ENCODE data around the gene CPSF2.

Gene CPSF2

GRCh38 chr14:92109490-92109889 is 12.3 kb upstream of the CPSF2 start:
- Histone ChIP-seq H3K27me3 (ENCODE audit: control insufficient read depth, insufficient read depth, low read length) (no peaks in the 10 kb centered on the region), H3K4me1 (ENCODE audit: control insufficient read depth, insufficient read depth, low read length) (peaks cover 11% of the 10 kb centered on the region), H3K9me3 (ENCODE audit: control insufficient read depth, insufficient read depth, low read length) (no peaks in the 10 kb centered on the region), H3K9ac (ENCODE audit: low read depth, low read length) (no peak overlapping the region), H3K4me3 (ENCODE audit: low read depth, low read length) (no peak overlapping the region), H3K36me3 (ENCODE audit: control insufficient read depth, insufficient read depth, low read length) (no peaks in the 10 kb centered on the region), H3K27ac (ENCODE audit: low read depth, low read length) (no peak overlapping the region)

GRCh38 chr14:92121207-92121669 is 531 bp upstream of the CPSF2 start:
- peak overlapping the region; percentile 97 for H3K9ac ChIP-seq (ENCODE audit: low read depth, low read length)
- no peaks in the 10 kb centered on the region for H3K4me1 ChIP-seq (ENCODE audit: control insufficient read depth, insufficient read depth, low read length)
- H3K27me3 ChIP-seq (ENCODE audit: control insufficient read depth, insufficient read depth, low read length), result no peaks in the 10 kb centered on the region
- H3K9me3 ChIP-seq (ENCODE audit: control insufficient read depth, insufficient read depth, low read length), result no peaks in the 10 kb centered on the region
- peaks cover 55% of the 10 kb centered on the region for H3K36me3 ChIP-seq (ENCODE audit: control insufficient read depth, insufficient read depth, low read length)
- H3K27ac ChIP-seq (ENCODE audit: low read depth, low read length), result peak overlapping the region; percentile 96
- H3K4me3 ChIP-seq (ENCODE audit: low read depth, low read length), result peak overlapping the region; percentile 99

GRCh38 chr14:92122351-92122677 is 545 bp downstream of the CPSF2 start:
- Histone ChIP-seq H3K9ac (ENCODE audit: low read depth, low read length) (peak overlapping the region; percentile 97), H3K27me3 (ENCODE audit: control insufficient read depth, insufficient read depth, low read length) (no peaks in the 10 kb centered on the region), H3K36me3 (ENCODE audit: control insufficient read depth, insufficient read depth, low read length) (peaks cover 58% of the 10 kb centered on the region), H3K4me3 (ENCODE audit: low read depth, low read length) (peak overlapping the region; percentile 99), H3K4me1 (ENCODE audit: control insufficient read depth, insufficient read depth, low read length) (no peaks in the 10 kb centered on the region), H3K27ac (ENCODE audit: low read depth, low read length) (peak overlapping the region; percentile 96), H3K9me3 (ENCODE audit: control insufficient read depth, insufficient read depth, low read length) (no peaks in the 10 kb centered on the region)

- Histone ChIP-seq H3K4me1 (ENCODE audit: control insufficient read depth, insufficient read depth, low read length) (no peaks in the 10 kb centered on the region), H3K27me3 (ENCODE audit: control insufficient read depth, insufficient read depth, low read length) (no peaks in the 10 kb centered on the region), H3K27ac (ENCODE audit: low read depth, low read length) (peak overlapping the region; percentile 96), H3K9me3 (ENCODE audit: control insufficient read depth, insufficient read depth, low read length) (no peaks in the 10 kb centered on the region), H3K36me3 (ENCODE audit: control insufficient read depth, insufficient read depth, low read length) (peaks cover 58% of the 10 kb centered on the region), H3K9ac (ENCODE audit: low read depth, low read length) (peak overlapping the region; percentile 97), H3K4me3 (ENCODE audit: low read depth, low read length) (peak overlapping the region; percentile 99)
These were observed 992 bp downstream of the CPSF2 start for GRCh38 chr14:92122761-92123160.

- H3K36me3 ChIP-seq (ENCODE audit: control insufficient read depth, insufficient read depth, low read length), result peaks cover 95% of the 10 kb centered on the region
- no peak overlapping the region for H3K4me3 ChIP-seq (ENCODE audit: low read depth, low read length)
- no peak overlapping the region for H3K9ac ChIP-seq (ENCODE audit: low read depth, low read length)
- no peaks in the 10 kb centered on the region for H3K27me3 ChIP-seq (ENCODE audit: control insufficient read depth, insufficient read depth, low read length)
- H3K4me1 ChIP-seq (ENCODE audit: control insufficient read depth, insufficient read depth, low read length), result no peaks in the 10 kb centered on the region
- H3K9me3 ChIP-seq (ENCODE audit: control insufficient read depth, insufficient read depth, low read length), result no peaks in the 10 kb centered on the region
- H3K27ac ChIP-seq (ENCODE audit: low read depth, low read length), result no peak overlapping the region
These were observed 12.7 kb downstream of the CPSF2 start for GRCh38 chr14:92134456-92134855.

- H3K27me3 ChIP-seq (ENCODE audit: control insufficient read depth, insufficient read depth, low read length), result no peaks in the 10 kb centered on the region
- no peaks in the 10 kb centered on the region for H3K4me1 ChIP-seq (ENCODE audit: control insufficient read depth, insufficient read depth, low read length)
- H3K36me3 ChIP-seq (ENCODE audit: control insufficient read depth, insufficient read depth, low read length), result peaks cover 92% of the 10 kb centered on the region
- H3K27ac ChIP-seq (ENCODE audit: low read depth, low read length), result no peak overlapping the region
- no peaks in the 10 kb centered on the region for H3K9me3 ChIP-seq (ENCODE audit: control insufficient read depth, insufficient read depth, low read length)
- H3K9ac ChIP-seq (ENCODE audit: low read depth, low read length), result no peak overlapping the region
- no peak overlapping the region for H3K4me3 ChIP-seq (ENCODE audit: low read depth, low read length)
These were observed 13.5 kb downstream of the CPSF2 start for GRCh38 chr14:92135269-92135668.

GRCh38 chr14:92143309-92143708 is 21.5 kb downstream of the CPSF2 start:
- H3K27ac ChIP-seq (ENCODE audit: low read depth, low read length), result no peak overlapping the region
- H3K9me3 ChIP-seq (ENCODE audit: control insufficient read depth, insufficient read depth, low read length), result no peaks in the 10 kb centered on the region
- H3K27me3 ChIP-seq (ENCODE audit: control insufficient read depth, insufficient read depth, low read length), result no peaks in the 10 kb centered on the region
- H3K4me3 ChIP-seq (ENCODE audit: low read depth, low read length), result no peak overlapping the region
- H3K36me3 ChIP-seq (ENCODE audit: control insufficient read depth, insufficient read depth, low read length), result peaks cover 91% of the 10 kb centered on the region
- no peak overlapping the region for H3K9ac ChIP-seq (ENCODE audit: low read depth, low read length)
- no peaks in the 10 kb centered on the region for H3K4me1 ChIP-seq (ENCODE audit: control insufficient read depth, insufficient read depth, low read length)

GRCh38 chr14:92143962-92144361 is 22.2 kb downstream of the CPSF2 start:
- H3K27me3 ChIP-seq (ENCODE audit: control insufficient read depth, insufficient read depth, low read length), result no peaks in the 10 kb centered on the region
- H3K27ac ChIP-seq (ENCODE audit: low read depth, low read length), result no peak overlapping the region
- H3K9me3 ChIP-seq (ENCODE audit: control insufficient read depth, insufficient read depth, low read length), result no peaks in the 10 kb centered on the region
- H3K36me3 ChIP-seq (ENCODE audit: control insufficient read depth, insufficient read depth, low read length), result peaks cover 92% of the 10 kb centered on the region
- no peaks in the 10 kb centered on the region for H3K4me1 ChIP-seq (ENCODE audit: control insufficient read depth, insufficient read depth, low read length)
- H3K9ac ChIP-seq (ENCODE audit: low read depth, low read length), result no peak overlapping the region
- no peak overlapping the region for H3K4me3 ChIP-seq (ENCODE audit: low read depth, low read length)

- no peak overlapping the region for H3K27ac ChIP-seq (ENCODE audit: low read depth, low read length)
- H3K9me3 ChIP-seq (ENCODE audit: control insufficient read depth, insufficient read depth, low read length), result no peaks in the 10 kb centered on the region
- peaks cover 94% of the 10 kb centered on the region for H3K36me3 ChIP-seq (ENCODE audit: control insufficient read depth, insufficient read depth, low read length)
- H3K4me1 ChIP-seq (ENCODE audit: control insufficient read depth, insufficient read depth, low read length), result no peaks in the 10 kb centered on the region
- no peak overlapping the region for H3K4me3 ChIP-seq (ENCODE audit: low read depth, low read length)
- H3K9ac ChIP-seq (ENCODE audit: low read depth, low read length), result no peak overlapping the region
- no peaks in the 10 kb centered on the region for H3K27me3 ChIP-seq (ENCODE audit: control insufficient read depth, insufficient read depth, low read length)
These were observed 22.9 kb downstream of the CPSF2 start for GRCh38 chr14:92144708-92145107.

- Histone ChIP-seq H3K4me3 (ENCODE audit: low read depth, low read length) (no peak overlapping the region), H3K9ac (ENCODE audit: low read depth, low read length) (no peak overlapping the region), H3K27ac (ENCODE audit: low read depth, low read length) (no peak overlapping the region), H3K4me1 (ENCODE audit: control insufficient read depth, insufficient read depth, low read length) (no peaks in the 10 kb centered on the region), H3K9me3 (ENCODE audit: control insufficient read depth, insufficient read depth, low read length) (no peaks in the 10 kb centered on the region), H3K27me3 (ENCODE audit: control insufficient read depth, insufficient read depth, low read length) (no peaks in the 10 kb centered on the region), H3K36me3 (ENCODE audit: control insufficient read depth, insufficient read depth, low read length) (peaks cover 81% of the 10 kb centered on the region)
These were observed 31.8 kb downstream of the CPSF2 start for GRCh38 chr14:92153581-92153980.

GRCh38 chr14:92154283-92154942 is 32.6 kb downstream of the CPSF2 start:
- no peak overlapping the region for H3K9ac ChIP-seq (ENCODE audit: low read depth, low read length)
- peaks cover 81% of the 10 kb centered on the region for H3K36me3 ChIP-seq (ENCODE audit: control insufficient read depth, insufficient read depth, low read length)
- no peak overlapping the region for H3K27ac ChIP-seq (ENCODE audit: low read depth, low read length)
- H3K27me3 ChIP-seq (ENCODE audit: control insufficient read depth, insufficient read depth, low read length), result no peaks in the 10 kb centered on the region
- no peaks in the 10 kb centered on the region for H3K4me1 ChIP-seq (ENCODE audit: control insufficient read depth, insufficient read depth, low read length)
- H3K9me3 ChIP-seq (ENCODE audit: control insufficient read depth, insufficient read depth, low read length), result no peaks in the 10 kb centered on the region
- H3K4me3 ChIP-seq (ENCODE audit: low read depth, low read length), result no peak overlapping the region
